Ovary (tissue), 3 donors: ENCODE data around the gene SELP.

ENCODE experiments used
- CTCF ChIP-seq, 3 donors: fragments of 450-650 bp in 2 of 3; fragments of 200-600 bp in 1 of 3; IDR thresholded peaks; one replicate each; pipeline versions ENCODE4 v1.5.1 to v1.8.0; 2016 to 2022; ENCODE audit warnings: antibody characterized with exemption in 3 of 3, mild to moderate bottlenecking in 1 of 3
- EP300 ChIP-seq: sonication (generic); formaldehyde crosslinking; IDR thresholded peaks from one replicate; pipeline ENCODE4 v1.6.1; 2017; ENCODE audit warnings: antibody characterized with exemption
- donor health status: DM: no; HTN: no; CAD: no.

GRCh38 chr1:169576935-169577331 lies 53.0 kb downstream of the SELP start:
- no peak for TF ChIP-seq EP300
- no peak for TF ChIP-seq CTCF (IDR thresholded peaks at IDR 0.05)
